Measurements from ENCODE around the gene ABO. TPM values are rescaled to one million over a fixed set of nuclear protein-coding genes. Genes with fewer than 3 reads are reported as not detected.

ABO gene
- total and polyA plus RNA-seq, 8 donors = 0.72 to 67.1 (median 4.1) TPM

GRCh38 chr9:133246562-133246961 is 28.4 kb downstream of the ABO start:
- TF ChIP-seq CTCF (IDR thresholded peaks at IDR 0.05) (no peak), POLR2AphosphoS5 (IDR thresholded peaks at IDR 0.05) (no peak), EP300 (IDR thresholded peaks at IDR 0.05) (no peak), POLR2A (IDR thresholded peaks at IDR 0.05) (no peak)
- Histone ChIP-seq H3K4me1 (peaks cover 0 to 13% (median 6%) of the 10 kb centered on the region in 4 donors), H3K27me3 (peaks cover 0 to 74% (median 0%) of the 10 kb centered on the region in 3 donors), H3K36me3 (no peaks in the 10 kb centered on the region), H3K9me3 (no peaks in the 10 kb centered on the region), H3K4me3 (no peak overlapping the region), H3K27ac (no peak overlapping the region)
- 81 to 90% (median 88%) methylated on average over 12 to 16 of the region's 16 CpGs for WGBS, 5 donors
- no peak for DNase-seq
- intact Hi-C loops (cut with DNase I; ENCODE audit: low total_unique reads) = no loop called here

- peaks cover 0 to 67% (median 0%) of the 10 kb centered on the region in 3 donors for H3K27me3 ChIP-seq
- 50 to 69% (median 61%) methylated on average over 8 of the region's 8 CpGs for WGBS, 5 donors
- H3K36me3 ChIP-seq = no peaks in the 10 kb centered on the region
- intact Hi-C loops (cut with DNase I; ENCODE audit: low total_unique reads) = no loop called here
- H3K4me3 ChIP-seq = no peak overlapping the region
- no peak for DNase-seq
- peaks cover 14 to 18% (median 16%) of the 10 kb centered on the region in 4 donors for H3K4me1 ChIP-seq
- TF ChIP-seq POLR2AphosphoS5 (IDR thresholded peaks at IDR 0.05) = no peak
- TF ChIP-seq EP300 (IDR thresholded peaks at IDR 0.05) = no peak
- TF ChIP-seq CTCF (IDR thresholded peaks at IDR 0.05) = no peak
- no peak for TF ChIP-seq POLR2A (IDR thresholded peaks at IDR 0.05)
- H3K27ac ChIP-seq = no peak overlapping the region
- H3K9me3 ChIP-seq = no peaks in the 10 kb centered on the region
Observed at GRCh38 chr9:133242991-133243390, 32.0 kb downstream of the ABO start.

- DNase-seq = no peak
- whole genome bisulfite sequencing, 5 donors = 82 to 94% (median 89%) methylated on average over 14 of the region's 14 CpGs
- no peak for TF ChIP-seq CTCF (IDR thresholded peaks at IDR 0.05)
- TF ChIP-seq POLR2A (IDR thresholded peaks at IDR 0.05) = no peak
- TF ChIP-seq EP300 (IDR thresholded peaks at IDR 0.05) = no peak
- TF ChIP-seq POLR2AphosphoS5 (IDR thresholded peaks at IDR 0.05) = no peak
Observed at GRCh38 chr9:133242241-133242640, 32.8 kb downstream of the ABO start.

GRCh38 chr9:133239533-133240090 is 35.4 kb downstream of the ABO start:
- Histone ChIP-seq H3K4me3 (peak overlapping the region in 1 of 4 donors; percentile 39), H3K9me3 (no peaks in the 10 kb centered on the region), H3K36me3 (no peaks in the 10 kb centered on the region), H3K27ac (peak overlapping the region in 3 of 5 donors; percentile 56 to 70 (median 58)), H3K27me3 (peaks cover 0 to 55% (median 0%) of the 10 kb centered on the region in 3 donors), H3K4me1 (peaks cover 14 to 21% (median 18%) of the 10 kb centered on the region in 4 donors)
- WGBS, 5 donors = 81 to 91% (median 84%) methylated on average over 11 to 18 of the region's 18 CpGs
- no peak for TF ChIP-seq POLR2AphosphoS5 (IDR thresholded peaks at IDR 0.05)
- intact Hi-C loops (cut with DNase I; ENCODE audit: low total_unique reads) = no loop called here
- DNase-seq = peak in 1 of 2 donors; percentile 22

More at GRCh38 chr9:133242241-133242640, 32.8 kb downstream of the ABO start:
- Histone ChIP-seq H3K27me3 (peaks cover 0 to 61% (median 0%) of the 10 kb centered on the region in 3 donors), H3K27ac (no peak overlapping the region), H3K36me3 (no peaks in the 10 kb centered on the region), H3K4me1 (peaks cover 14 to 19% (median 18%) of the 10 kb centered on the region in 4 donors), H3K9me3 (no peaks in the 10 kb centered on the region), H3K4me3 (no peak overlapping the region)
- intact Hi-C loops (cut with DNase I; ENCODE audit: low total_unique reads) = no loop called here
